Mesenchymal stem cell (in vitro differentiated cells and primary cell): ENCODE data around the gene DMGDH.
A peak's percentile ranks its signal among the peaks of the same experiment; 100 is the strongest.

Experiments used
- DNase-seq: peaks from one replicate; pipeline ENCODE4 v3.0.0-alpha.2; 2013
- H2AFZ ChIP-seq: one replicate; pipeline ENCODE4 v1.6.1; 2013; ENCODE audit warnings: low read depth, mild to moderate bottlenecking, control low read depth, inconsistent platforms, low read length, moderate library complexity
- H2AK5ac ChIP-seq: 2 replicates; pipeline ENCODE4 v1.6.1; 2013; ENCODE audit warnings: low read length, moderate library complexity, mild to moderate bottlenecking, inconsistent platforms; ENCODE audit not compliant: severe bottlenecking
- H2BK120ac ChIP-seq: one replicate; pipeline ENCODE4 v1.6.1; 2013; ENCODE audit warnings: low read depth, mild to moderate bottlenecking, inconsistent platforms, low read length, moderate library complexity
- H2BK12ac ChIP-seq, 2 experiments: one replicate each; pipeline ENCODE4 v1.6.1; 2013; ENCODE audit warnings: inconsistent platforms in 2 of 2, low read length in 2 of 2, mild to moderate bottlenecking in 2 of 2, moderate library complexity in 2 of 2, control low read depth in 1 of 2
- H2BK15ac ChIP-seq: one replicate; pipeline ENCODE4 v1.6.1; 2013; ENCODE audit warnings: mild to moderate bottlenecking, low read depth, inconsistent platforms; ENCODE audit not compliant: poor library complexity, severe bottlenecking
- H2BK5ac ChIP-seq: 2 replicates; pipeline ENCODE4 v1.6.1; 2013; ENCODE audit warnings: low read depth, mild to moderate bottlenecking, low read length, control low read depth, inconsistent platforms; ENCODE audit not compliant: poor library complexity, severe bottlenecking
- H3K14ac ChIP-seq, 2 experiments: one replicate each; pipeline ENCODE4 v1.6.1; 2013; ENCODE audit warnings: inconsistent platforms in 2 of 2, low read length in 2 of 2, control low read depth in 1 of 2, mild to moderate bottlenecking in 1 of 2, moderate library complexity in 1 of 2
- H3K18ac ChIP-seq, 2 experiments: one replicate each; pipeline ENCODE4 v1.6.1; 2013; ENCODE audit warnings: inconsistent platforms in 2 of 2, low read length in 2 of 2, control low read depth in 1 of 2, low read depth in 1 of 2, mild to moderate bottlenecking in 1 of 2
- H3K23ac ChIP-seq, 2 experiments: one replicate each; pipeline ENCODE4 v1.6.1; 2013; ENCODE audit warnings: inconsistent platforms in 2 of 2, low read length in 2 of 2, mild to moderate bottlenecking in 2 of 2, moderate library complexity in 2 of 2, control low read depth in 1 of 2
- H3K27ac ChIP-seq: 2 replicates; pipeline ENCODE4 v1.5.1; 2013; ENCODE audit warnings: mild to moderate bottlenecking, moderate library complexity, low read length, control low read depth, inconsistent platforms; ENCODE audit not compliant: poor library complexity, severe bottlenecking
- H3K27me3 ChIP-seq, 2 experiments: 2 replicates each; pipeline versions ENCODE4 v1.6.1 to v1.7.0; 2013; ENCODE audit warnings: low read length in 2 of 2, mild to moderate bottlenecking in 2 of 2, moderate library complexity in 2 of 2, control low read depth in 1 of 2, inconsistent platforms in 1 of 2; ENCODE audit not compliant: control insufficient read depth in 1 of 2, insufficient read depth in 1 of 2
- H3K36me3 ChIP-seq, 2 experiments: 2 replicates each; pipeline versions ENCODE4 v1.6.1 to v1.7.0; 2013; ENCODE audit warnings: low read length in 2 of 2, control low read depth in 1 of 2, inconsistent platforms in 1 of 2, low read depth in 1 of 2, mild to moderate bottlenecking in 1 of 2; ENCODE audit not compliant: insufficient read depth in 2 of 2, control insufficient read depth in 1 of 2
- H3K4ac ChIP-seq, 2 experiments: one replicate each; pipeline ENCODE4 v1.6.1; 2013; ENCODE audit warnings: inconsistent platforms in 2 of 2, low read length in 2 of 2, mild to moderate bottlenecking in 2 of 2, moderate library complexity in 2 of 2, control low read depth in 1 of 2, low read depth in 1 of 2
- H3K4me1 ChIP-seq: 2 replicates; pipeline ENCODE4 v1.6.1; 2013; ENCODE audit warnings: low read depth, low read length, control low read depth; ENCODE audit not compliant: control insufficient read depth, insufficient read depth
- H3K4me2 ChIP-seq: 2 replicates; pipeline ENCODE4 v1.6.1; 2013; ENCODE audit warnings: low read length, mild to moderate bottlenecking, inconsistent platforms; ENCODE audit not compliant: poor library complexity, severe bottlenecking
- H3K4me3 ChIP-seq, 2 experiments: 2 replicates each; pipeline versions ENCODE4 v1.5.1 to v1.7.0; 2013; ENCODE audit warnings: low read length in 2 of 2, mild to moderate bottlenecking in 2 of 2, control low read depth in 1 of 2, low read depth in 1 of 2; ENCODE audit not compliant: insufficient read depth in 1 of 2
- H3K79me1 ChIP-seq: replicated peaks from 2 replicates; pipeline ENCODE4 v1.6.1; 2013; ENCODE audit warnings: mild to moderate bottlenecking, control low read depth, low read length, inconsistent platforms; ENCODE audit not compliant: poor library complexity, severe bottlenecking
- H3K9ac ChIP-seq: 2 replicates; pipeline ENCODE4 v1.7.0; 2013; ENCODE audit warnings: mild to moderate bottlenecking, low read length, moderate library complexity
- H3K9me3 ChIP-seq: 2 replicates; pipeline ENCODE4 v1.7.0; 2013; ENCODE audit warnings: mild to moderate bottlenecking, low read length; ENCODE audit not compliant: control insufficient read depth
- H4K8ac ChIP-seq: one replicate; pipeline ENCODE4 v1.6.1; 2013; ENCODE audit warnings: inconsistent platforms, mild to moderate bottlenecking, low read length, moderate library complexity
- H4K91ac ChIP-seq: one replicate; pipeline ENCODE4 v1.6.1; 2013; ENCODE audit warnings: mild to moderate bottlenecking, low read length, inconsistent platforms
- WGBS: methylation state at CpG from one replicate; pipeline ENCODE4 v1.1.7; 2013; ENCODE audit warnings: mixed read lengths; 5-methylcytosine and 5-hydroxymethylcytosine counted together

Gene DMGDH

DNA sequence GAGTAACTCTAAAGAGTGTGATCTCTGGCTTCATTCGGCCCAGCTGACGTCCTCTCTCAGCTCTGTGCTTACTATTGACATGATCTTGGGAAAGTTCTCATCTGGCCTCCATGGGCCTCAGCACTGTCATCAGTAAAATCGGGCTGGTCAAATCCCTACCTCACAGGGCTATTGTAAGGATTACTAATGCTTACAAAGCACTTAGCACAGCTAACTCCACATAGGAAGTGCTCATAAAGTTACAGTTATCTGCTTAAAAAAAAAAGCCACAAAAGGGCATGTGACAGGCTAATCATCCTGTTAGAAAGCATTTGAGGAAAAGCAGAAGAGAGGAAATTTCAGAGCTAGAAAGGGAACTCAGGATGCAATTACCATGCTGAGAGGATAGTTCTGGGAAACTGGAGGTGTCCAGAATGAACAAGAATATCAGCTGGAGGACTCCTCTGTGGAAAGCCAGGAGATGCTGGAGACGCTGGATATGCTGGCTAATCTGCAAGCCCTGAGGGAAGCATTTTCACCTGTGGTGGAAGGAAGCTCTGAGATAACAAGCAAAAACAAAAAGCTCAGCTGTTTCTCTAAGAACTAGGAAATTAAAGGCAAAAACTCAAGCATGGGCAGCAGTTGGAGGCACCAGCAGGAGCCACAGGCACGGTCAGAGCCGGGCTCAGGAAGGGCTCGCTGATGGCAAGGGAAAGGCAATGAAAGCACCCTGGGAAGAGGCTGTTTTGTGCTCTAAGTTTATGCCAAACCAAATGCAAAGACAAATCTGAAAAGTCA, 37.7 kb upstream of the DMGDH start:
- WGBS: 40% methylated on average over 7 of the region's 7 CpGs
- DNase-seq: peak; percentile 87
- peaks cover 21 to 37% of the 10 kb centered on the region in 2 experiments for H3K27me3 ChIP-seq
- no peaks in the 10 kb centered on the region for H3K79me1 ChIP-seq
- H2BK12ac ChIP-seq: peak overlapping the region; percentile 34 to 67
- peak overlapping the region; percentile 57 to 64 for H3K18ac ChIP-seq
- H3K27ac ChIP-seq: no peak overlapping the region
- no peak overlapping the region for H3K14ac ChIP-seq
- no peak overlapping the region for H2BK120ac ChIP-seq
- no peak overlapping the region for H3K4me3 ChIP-seq
- no peak overlapping the region for H3K4ac ChIP-seq
- no peak overlapping the region for H2AK5ac ChIP-seq
- no peak overlapping the region for H3K23ac ChIP-seq
- no peak overlapping the region for H2AFZ ChIP-seq
- H3K4me1 ChIP-seq: peaks cover 7% of the 10 kb centered on the region
- H2BK5ac ChIP-seq: no peak overlapping the region
- H3K4me2 ChIP-seq: no peak overlapping the region
- H4K91ac ChIP-seq: no peak overlapping the region
- H3K9me3 ChIP-seq: no peaks in the 10 kb centered on the region
- no peaks in the 10 kb centered on the region for H3K36me3 ChIP-seq
- H4K8ac ChIP-seq: no peak overlapping the region
- H3K9ac ChIP-seq: peak overlapping the region; percentile 26
- no peak overlapping the region for H2BK15ac ChIP-seq

- H4K91ac ChIP-seq: no peak overlapping the region
- H3K4me2 ChIP-seq: no peak overlapping the region
- no peak overlapping the region for H3K18ac ChIP-seq
- no peak overlapping the region for H2AFZ ChIP-seq
- no peak overlapping the region for H3K4me3 ChIP-seq
- no peak overlapping the region for H3K23ac ChIP-seq
- 100% methylated on average over 2 of the region's 2 CpGs for WGBS
- no peak overlapping the region for H3K9ac ChIP-seq
- peaks cover 8 to 27% of the 10 kb centered on the region in 2 experiments for H3K27me3 ChIP-seq
- H4K8ac ChIP-seq: no peak overlapping the region
- no peak for DNase-seq
- H3K36me3 ChIP-seq: no peaks in the 10 kb centered on the region
- H3K9me3 ChIP-seq: no peaks in the 10 kb centered on the region
- no peak overlapping the region for H3K27ac ChIP-seq
- no peak overlapping the region for H3K14ac ChIP-seq
- no peaks in the 10 kb centered on the region for H3K4me1 ChIP-seq
- no peak overlapping the region for H2AK5ac ChIP-seq
- H3K79me1 ChIP-seq: no peaks in the 10 kb centered on the region
- H2BK12ac ChIP-seq: no peak overlapping the region
- no peak overlapping the region for H2BK5ac ChIP-seq
- H2BK15ac ChIP-seq: no peak overlapping the region
- H2BK120ac ChIP-seq: no peak overlapping the region
- no peak overlapping the region for H3K4ac ChIP-seq
These were observed 36.4 kb upstream of the DMGDH start for GRCh38 chr5:79105868-79106267.

GRCh38 chr5:79093762-79094161, 24.3 kb upstream of the DMGDH start:
- Histone ChIP-seq H3K23ac (no peak overlapping the region), H3K18ac (no peak overlapping the region), H3K36me3 (no peaks in the 10 kb centered on the region), H4K8ac (no peak overlapping the region), H2AK5ac (no peak overlapping the region), H2BK120ac (no peak overlapping the region), H2BK12ac (no peak overlapping the region), H3K4me2 (no peak overlapping the region), H2AFZ (no peak overlapping the region), H3K9me3 (no peaks in the 10 kb centered on the region), H2BK15ac (no peak overlapping the region), H3K4ac (no peak overlapping the region), H2BK5ac (no peak overlapping the region), H4K91ac (no peak overlapping the region), H3K9ac (no peak overlapping the region), H3K79me1 (no peaks in the 10 kb centered on the region), H3K14ac (no peak overlapping the region), H3K4me3 (no peak overlapping the region), H3K27ac (no peak overlapping the region), H3K27me3 (peaks cover 0 to 7% of the 10 kb centered on the region in 2 experiments), H3K4me1 (no peaks in the 10 kb centered on the region)
- 73% methylated on average over 3 of the region's 3 CpGs for WGBS
- no peak for DNase-seq

DNA sequence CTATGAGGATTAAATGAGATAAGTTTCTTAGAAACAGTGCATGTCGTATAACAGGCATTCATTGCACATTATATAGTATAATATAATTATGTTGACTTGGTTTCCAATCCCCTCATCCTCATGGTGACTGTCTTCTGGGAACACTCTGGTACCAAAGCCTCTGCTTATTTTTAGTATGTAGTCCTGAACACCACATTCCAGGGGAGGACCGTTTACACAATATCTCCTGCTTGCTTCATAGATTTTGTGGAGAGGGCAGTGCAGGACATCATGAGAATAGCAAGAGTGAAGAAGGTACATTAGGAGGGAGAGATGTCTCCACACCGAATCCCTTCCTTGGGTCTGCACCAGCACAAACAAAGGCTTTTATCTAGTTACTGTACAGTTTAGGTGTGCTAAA, 21.6 kb upstream of the DMGDH start:
- Histone ChIP-seq H3K4me1 (peaks cover 2% of the 10 kb centered on the region), H2BK12ac (no peak overlapping the region), H3K18ac (no peak overlapping the region), H2BK120ac (no peak overlapping the region), H2AFZ (no peak overlapping the region), H3K23ac (no peak overlapping the region), H2AK5ac (no peak overlapping the region), H3K79me1 (no peaks in the 10 kb centered on the region), H4K8ac (no peak overlapping the region), H3K27me3 (peaks cover 0 to 7% of the 10 kb centered on the region in 2 experiments), H3K14ac (no peak overlapping the region), H3K4me2 (no peak overlapping the region), H4K91ac (no peak overlapping the region), H3K4ac (no peak overlapping the region), H2BK15ac (no peak overlapping the region), H3K4me3 (no peak overlapping the region), H3K9me3 (no peaks in the 10 kb centered on the region), H3K9ac (no peak overlapping the region), H3K27ac (no peak overlapping the region), H2BK5ac (no peak overlapping the region), H3K36me3 (no peaks in the 10 kb centered on the region)
- DNase-seq: no peak
- WGBS: 33% methylated on average over 1 of the region's 3 CpGs
